GM04503 (cell line): ENCODE results near the gene RTF1.

Source experiments
- DNase-seq: peaks from one replicate; pipeline ENCODE4 v3.0.0-alpha.2; 2012; ENCODE audit warnings: low read depth

The RTF1 gene

DNA sequence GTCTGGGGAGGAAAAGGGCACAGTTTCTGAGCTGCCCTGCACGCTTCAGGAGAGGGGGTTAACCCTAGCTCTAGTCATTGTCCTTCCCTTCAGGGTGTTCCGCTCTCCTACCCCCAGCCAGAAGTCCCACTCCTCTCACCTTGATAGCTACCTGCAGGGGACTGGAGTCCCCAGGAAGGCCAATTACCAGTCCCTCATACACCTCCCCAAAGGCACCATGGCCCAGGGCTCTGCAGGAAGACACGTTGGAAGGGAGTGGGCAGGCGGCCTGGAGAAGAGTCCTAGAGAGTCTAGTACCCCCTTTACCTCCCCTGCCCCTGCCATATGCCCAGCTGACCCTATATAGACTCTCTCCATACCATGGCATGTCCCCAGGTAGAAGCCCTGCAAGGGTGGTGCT lies 88.9 kb downstream of the RTF1 start:
- DNase-seq, result no peak

DNA sequence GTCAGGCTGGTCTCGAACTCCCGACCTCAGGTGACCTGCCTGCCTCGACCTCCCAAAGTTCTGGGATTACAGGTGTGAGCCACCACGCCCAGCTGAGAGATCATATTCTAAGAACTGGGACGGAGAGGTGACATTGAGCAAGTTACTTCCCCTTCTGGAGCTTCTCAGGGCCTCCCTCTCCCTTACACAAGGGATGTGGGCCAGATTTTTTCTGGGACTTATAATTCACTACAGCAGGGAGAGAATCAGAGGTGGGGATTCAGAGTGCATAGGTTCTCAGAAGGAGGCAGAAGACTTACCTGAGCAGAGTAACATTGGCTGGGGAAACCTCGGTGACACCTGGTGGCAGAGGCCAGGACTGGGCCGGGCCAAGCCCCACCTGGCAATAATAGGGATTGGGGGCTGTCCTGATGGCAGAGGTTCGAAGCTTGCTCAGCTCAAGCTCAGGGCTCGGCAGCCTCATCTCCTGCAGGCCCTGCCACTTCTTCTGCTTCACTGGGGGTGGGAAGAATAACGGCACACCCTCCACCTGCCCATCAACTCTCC lies 90.0 kb downstream of the RTF1 start:
- DNase-seq, result no peak

DNA sequence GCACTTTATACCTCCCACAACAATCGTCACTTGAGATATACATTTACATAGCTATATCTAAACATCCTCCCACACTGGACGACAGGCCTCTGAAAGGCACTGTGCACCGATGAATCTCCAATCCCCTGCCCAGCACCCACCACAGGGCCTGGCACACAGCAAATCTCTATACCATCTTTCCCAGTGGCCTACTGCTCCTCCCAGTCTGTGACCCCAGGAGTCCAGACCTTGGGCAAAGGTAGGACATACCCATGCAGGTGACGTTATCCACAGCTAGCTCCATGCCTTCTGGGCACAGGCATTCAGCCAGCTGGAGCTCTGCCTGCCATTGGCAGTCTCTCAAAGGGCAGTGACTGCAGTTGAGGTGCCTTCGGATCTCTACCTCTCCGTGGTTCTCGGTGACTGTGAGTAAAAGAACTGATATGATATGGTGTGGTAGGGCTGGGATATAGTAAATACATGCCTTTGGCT lies 91.0 kb downstream of the RTF1 start:
- DNase-seq, result no peak

DNA sequence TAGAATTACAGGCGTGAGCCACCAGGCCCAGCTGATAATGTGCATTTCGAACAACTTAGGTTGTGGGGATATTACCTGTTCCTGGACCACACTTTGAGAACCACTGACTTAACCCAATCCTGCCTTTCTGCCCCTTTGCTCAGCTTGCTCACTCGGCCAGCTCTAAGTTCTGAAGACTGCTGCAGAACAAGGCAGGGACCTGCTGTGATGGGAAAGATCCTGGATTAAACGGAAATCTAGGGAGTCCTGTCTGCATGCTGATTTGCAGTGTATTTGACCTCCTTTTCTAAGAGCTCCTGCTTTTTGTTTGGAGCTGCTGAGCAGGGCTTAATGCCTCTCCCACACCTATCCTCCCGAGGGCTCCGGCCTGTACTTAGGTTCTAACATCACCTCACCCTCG lies 93.8 kb downstream of the RTF1 start:
- DNase-seq, result no peak

DNA sequence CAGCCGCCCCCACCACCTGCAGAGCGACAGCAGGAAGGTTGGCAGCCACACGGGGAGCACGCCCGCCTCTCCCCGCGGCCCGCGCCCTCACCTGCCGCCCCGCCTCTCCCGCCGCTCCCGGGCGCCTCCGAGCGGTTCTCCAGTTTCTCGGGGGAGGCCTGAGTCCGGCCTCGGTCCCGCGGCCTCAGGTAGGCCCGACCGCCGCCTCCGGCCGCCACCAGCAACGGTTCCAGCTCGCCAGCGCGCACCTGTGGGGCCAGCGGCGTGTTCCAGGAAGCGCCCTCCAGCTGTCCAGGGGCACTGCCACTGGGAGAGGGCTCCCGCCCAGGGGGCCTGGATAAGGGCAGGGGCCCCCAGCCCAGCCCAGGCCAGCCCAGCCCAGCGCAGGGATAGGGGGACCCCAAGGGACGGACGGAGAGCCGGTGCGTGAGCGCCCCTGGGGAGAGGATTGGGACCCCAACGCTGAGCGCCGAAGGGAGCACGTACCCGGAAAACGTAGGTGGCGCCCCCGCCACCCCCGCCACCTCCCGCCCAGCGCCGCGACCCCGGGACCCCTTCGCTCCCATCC lies 94.5 kb downstream of the RTF1 start:
- no peak for DNase-seq

DNA sequence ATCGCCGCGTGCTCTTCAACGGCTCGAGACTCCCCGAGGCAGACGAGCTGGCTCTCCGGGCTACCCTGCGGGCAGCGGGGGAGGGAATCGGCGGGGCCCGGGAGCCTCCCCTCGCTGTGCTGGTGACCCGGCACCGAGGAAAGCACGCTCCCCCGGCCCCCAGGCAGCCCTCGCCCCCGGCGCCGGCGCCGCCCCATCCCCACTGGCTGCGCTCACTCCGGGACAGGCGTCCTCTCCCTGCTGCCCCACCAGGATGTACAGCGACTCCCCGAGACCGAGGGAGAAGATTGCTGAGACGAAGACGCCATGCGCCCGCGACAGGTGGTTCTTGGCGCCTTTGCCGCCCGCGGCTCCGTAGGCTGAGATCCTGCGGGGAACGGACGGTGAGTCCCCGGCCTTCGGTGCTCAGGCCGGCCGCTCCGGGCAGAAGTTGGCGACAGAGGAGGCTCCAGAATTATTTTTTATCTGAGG lies 95.0 kb downstream of the RTF1 start:
- DNase-seq, result no peak

DNA sequence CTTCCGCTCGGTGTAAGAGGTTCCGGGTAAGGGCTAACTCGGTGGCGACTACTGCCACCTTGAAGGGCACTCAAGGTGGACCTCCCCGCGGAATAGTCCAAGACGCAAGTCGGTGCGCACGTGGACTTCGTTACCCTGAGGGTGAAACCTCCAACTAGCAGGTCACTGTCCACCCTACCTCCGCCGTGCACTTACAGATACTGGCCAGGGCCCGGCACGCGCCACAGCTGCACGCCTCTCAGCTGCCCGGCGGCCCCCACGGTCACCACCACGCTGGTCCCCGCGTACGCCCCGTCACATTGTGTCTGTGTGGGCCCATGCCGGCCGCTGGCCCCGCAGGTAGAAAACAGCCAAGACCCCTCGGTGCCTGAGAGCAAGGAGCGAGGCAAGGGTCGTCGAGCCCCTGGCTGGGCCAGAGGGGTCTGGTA lies 95.6 kb downstream of the RTF1 start:
- no peak for DNase-seq

DNA sequence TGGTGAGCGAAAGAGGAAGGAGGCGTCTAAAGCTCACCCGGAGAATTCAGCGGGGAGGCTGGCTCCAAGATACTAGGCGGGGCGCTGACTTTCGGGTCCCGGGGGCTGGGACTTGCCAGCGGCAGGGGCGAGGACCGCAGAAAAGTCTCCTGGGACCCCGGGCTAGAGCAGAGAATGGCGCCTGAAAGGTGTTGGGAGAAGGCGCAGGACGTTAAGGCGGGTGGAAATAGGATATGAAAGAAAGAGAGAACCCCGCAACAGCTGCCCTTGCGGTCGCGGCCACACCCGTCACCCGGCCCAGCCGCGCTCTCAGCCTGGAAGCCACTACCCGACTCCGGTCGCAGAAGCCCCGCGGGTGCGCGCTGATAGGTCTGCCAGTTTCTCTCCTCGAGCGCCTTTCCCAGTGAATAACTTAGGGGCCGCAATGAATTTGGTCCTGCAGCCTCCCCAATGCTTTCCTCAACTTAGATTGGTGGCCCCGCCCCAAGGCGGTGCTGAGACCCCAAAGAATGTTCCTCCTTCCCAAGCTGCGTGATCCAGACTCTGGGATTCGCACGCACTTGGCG lies 96.1 kb downstream of the RTF1 start:
- no peak for DNase-seq

DNA sequence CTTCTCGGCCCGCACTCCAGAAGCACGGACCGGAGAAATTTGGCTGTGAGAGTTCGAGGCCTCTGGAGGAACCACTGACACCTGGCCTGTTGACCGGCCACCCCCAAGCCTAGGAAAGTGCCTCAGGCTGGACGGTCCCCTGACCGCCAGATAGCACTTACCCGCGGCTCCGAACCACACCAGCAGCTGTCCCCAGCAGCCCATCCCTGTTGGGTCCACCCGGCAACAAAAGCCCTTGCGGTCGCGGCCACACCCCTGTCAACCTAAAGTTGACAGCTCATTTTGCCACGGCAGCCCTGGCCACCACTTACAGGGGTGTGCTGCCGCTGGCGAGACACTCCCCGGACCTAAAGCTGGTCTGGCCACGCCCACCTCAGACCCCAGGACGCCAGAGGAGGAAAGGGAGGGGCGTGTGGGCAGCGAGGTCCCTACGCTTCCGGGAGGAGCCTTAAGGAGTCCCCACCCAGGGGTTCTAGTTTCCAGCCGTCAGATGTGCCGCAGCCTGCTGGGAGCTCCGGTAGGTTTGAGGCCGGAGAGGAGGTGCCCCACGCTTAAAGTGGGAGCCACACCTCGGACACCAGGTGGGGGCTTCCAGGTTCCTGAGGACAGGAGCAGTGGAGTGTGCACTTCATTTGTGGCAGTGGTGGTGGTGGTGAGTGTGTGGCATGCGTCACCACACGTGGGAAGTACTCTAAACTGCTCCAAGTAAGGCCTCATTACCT lies 96.8 kb downstream of the RTF1 start, which contains the start of gene LTK:
Gene LTK (minus strand): TSS at position 322 of the 722 bp plus-strand sequence. CDS start 118 bp downstream, at position 204.
- DNase-seq, result no peak

DNA sequence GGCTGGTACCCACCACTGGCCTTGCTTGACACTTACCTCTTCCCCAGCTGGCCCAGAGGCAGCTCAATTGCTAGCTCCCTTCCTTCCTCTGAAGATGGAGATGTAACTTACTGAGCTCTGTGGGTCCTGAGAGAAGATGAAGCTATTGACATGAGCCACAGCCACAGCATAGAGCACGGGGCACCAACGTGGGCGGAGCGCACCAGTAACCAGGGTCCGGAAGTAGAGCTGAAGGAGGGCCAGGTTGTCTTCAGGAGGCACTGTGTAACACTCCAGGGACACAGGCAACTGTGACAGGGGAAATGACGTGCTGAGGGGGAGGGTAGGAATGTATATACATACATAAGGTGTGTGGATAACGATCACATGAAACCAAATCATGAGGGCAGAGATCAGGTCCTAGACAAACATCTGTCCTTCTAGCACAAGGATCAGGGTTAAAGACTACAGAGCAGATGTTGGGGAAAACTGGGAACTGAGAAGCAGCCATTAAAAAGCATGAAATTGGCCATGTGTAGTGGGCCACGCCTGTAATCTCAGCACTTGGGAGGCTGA lies 101.1 kb downstream of the RTF1 start:
- no peak for DNase-seq

DNA sequence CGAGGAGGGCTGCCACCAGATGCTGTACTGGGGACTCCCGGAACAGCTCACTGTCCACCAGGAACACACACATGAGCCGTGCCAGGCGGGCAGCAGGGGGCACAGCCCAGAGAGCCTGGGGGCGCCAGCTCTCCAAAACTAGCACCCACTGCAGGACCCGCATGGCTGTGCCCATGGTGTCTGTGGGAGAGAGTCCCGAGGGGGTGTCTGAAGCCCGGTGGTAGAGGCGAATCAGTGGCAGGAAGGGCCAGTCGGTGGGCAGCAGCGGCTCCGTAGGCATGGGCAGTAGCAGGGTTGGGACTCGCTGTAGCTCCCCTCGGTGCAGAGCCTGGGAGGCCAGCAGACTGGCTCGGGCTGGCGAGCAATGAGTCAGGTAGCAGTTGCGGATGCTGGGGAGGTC lies 103.7 kb downstream of the RTF1 start:
- DNase-seq, result no peak

DNA sequence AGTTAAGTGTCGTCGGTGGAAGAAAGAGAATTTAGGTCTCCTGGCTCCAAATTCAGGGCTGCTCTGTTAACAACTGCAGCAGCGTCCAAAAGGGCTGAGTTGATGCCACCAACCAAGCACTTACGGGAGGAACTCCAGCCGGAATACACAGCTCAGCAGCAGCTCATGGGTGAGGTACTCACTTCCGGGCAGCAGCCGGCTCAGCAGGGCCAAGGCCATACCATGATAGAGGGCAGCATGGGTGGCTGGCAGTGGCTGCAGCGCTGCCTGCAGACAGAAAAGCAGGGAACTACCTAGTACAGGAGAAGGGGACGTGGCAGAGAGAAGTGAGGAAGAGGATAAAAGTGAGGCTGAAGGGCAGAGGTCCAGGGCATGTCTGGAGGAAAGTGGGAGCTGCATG lies 104.7 kb downstream of the RTF1 start:
- no peak for DNase-seq

DNA sequence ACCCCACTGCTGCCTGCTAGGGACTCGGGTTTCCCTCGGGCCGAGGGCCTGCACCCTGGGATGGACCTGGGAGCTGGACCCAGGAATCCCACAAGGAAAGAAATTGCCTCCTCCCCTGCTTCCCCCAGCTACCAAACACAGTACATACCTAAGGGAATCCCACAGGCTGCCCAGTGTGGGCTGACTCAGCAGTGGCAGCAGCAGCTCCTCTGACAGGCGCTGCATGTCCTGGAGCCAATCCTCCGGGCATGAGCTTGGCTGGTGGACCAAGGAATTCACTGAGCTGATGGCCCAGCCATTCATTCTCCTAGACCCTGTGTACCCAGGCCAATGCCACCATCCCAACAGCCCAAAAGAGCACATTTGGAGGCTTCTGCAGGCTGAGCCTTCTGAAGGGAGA lies 106.2 kb downstream of the RTF1 start:
- DNase-seq, result no peak

DNA sequence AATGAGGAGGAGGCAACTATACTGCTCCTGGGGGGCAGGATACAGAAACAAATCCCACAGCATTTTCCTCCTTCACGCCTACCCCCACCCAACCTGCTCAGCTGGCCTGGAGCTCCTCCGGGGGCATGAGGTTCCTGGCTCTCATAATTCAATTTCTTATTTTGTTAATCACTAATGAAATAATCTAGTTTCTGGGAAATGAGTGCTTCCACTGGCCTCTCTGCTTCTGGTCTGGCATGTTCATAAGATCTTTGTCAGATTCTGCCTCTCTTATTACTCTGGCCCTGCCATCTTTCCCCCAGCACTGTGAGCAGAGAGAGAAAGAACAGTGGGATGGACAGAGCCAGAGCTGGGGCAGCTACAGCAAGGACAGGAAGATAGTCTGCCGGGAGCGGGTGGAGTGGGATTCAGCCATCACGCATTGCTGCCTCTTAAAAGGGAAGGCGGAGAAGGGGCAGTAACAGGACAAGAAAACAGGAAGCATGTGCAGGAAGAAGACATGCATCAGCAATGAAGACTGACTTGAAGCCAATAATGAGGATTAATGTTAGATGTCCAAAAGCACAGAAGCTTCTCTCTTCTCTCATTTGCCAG lies 113.6 kb downstream of the RTF1 start:
- no peak for DNase-seq
